Ishikawa (cell line): ENCODE results near the gene MOCS3.

Experiments used
- CEBPB ChIP-seq: IDR thresholded peaks from 2 replicates; pipeline ENCODE4 v1.6.1; 2012
- CREB1 ChIP-seq: IDR thresholded peaks from 2 replicates; pipeline ENCODE4 v1.6.1; 2012; ENCODE audit warnings: low read depth
- EGR1 ChIP-seq: IDR thresholded peaks from 2 replicates; pipeline ENCODE4 v1.6.1; 2012
- EP300 ChIP-seq: IDR thresholded peaks from 2 replicates; pipeline ENCODE4 v1.6.1; 2012; ENCODE audit warnings: borderline replicate concordance
- FOXM1 ChIP-seq: IDR thresholded peaks from 2 replicates; pipeline ENCODE4 v1.6.1; 2012; ENCODE audit warnings: low read depth, borderline replicate concordance
- RAD21 ChIP-seq: IDR thresholded peaks from 2 replicates; pipeline ENCODE4 v1.6.1; 2012; ENCODE audit warnings: low read depth
- TAF1 ChIP-seq: IDR thresholded peaks from 2 replicates; pipeline ENCODE4 v1.6.1; 2012; ENCODE audit warnings: low read depth, mild to moderate bottlenecking
- TCF12 ChIP-seq: IDR thresholded peaks from 2 replicates; pipeline ENCODE4 v1.6.1; 2012; ENCODE audit warnings: low read depth
- TEAD4 ChIP-seq: IDR thresholded peaks from 2 replicates; pipeline ENCODE4 v1.6.1; 2012
- YY1 ChIP-seq: IDR thresholded peaks from 2 replicates; pipeline ENCODE4 v1.6.1; 2012; ENCODE audit warnings: low read depth
- ZBTB7A ChIP-seq: IDR thresholded peaks from 2 replicates; pipeline ENCODE4 v1.6.1; 2012; ENCODE audit warnings: low read depth
- TF ChIP-seq, protein P1 (sequence below): IDR thresholded peaks from 2 replicates; pipeline ENCODE4 v1.6.1; 2012
- TF ChIP-seq, protein P2 (sequence below): IDR thresholded peaks from 2 replicates; pipeline ENCODE4 v1.6.1; 2012
- TF ChIP-seq, protein P3 (sequence below): IDR thresholded peaks from 2 replicates; pipeline ENCODE4 v1.6.1; 2012; ENCODE audit warnings: low read depth, mild to moderate bottlenecking

Gene MOCS3

DNA sequence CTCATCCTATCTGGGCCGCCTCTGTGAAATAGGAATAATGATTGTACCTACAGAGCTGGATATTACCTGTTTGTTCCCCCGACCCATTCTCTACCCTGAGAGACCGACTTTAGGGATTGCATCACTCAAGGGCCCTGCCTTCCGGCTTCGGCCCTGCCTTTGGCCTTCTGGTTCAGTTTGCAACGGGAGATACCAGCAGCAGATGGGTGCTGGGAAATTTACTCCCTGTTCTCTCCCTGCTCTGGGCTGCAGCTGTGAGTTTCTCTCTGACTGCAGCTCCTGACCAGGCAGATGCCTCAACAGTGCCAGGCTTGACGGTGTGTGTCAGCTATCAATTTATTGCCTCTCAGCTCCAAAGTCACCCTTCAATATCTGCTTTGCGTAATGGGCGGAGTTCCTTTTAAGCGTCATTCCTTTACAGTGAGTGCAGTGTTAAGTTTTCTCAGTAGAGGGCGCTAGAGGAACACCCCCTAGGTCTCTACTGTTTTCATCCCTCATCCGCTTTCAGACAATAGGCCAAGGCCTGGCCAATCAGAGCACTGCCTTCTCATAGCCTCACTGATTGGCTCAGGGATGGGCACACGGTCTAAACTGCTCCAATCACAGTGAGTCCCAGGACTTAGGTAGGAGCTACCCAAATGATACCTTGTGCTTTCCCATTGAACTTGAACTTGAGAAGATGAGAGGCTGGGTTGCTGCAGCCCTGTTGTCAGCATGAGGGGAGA, 34.3 kb downstream of the MOCS3 start:
- TF ChIP-seq FOXM1 (no peak), EGR1 (no peak), RAD21 (peak; percentile 80)
- TF ChIP-seq, protein P1, sequence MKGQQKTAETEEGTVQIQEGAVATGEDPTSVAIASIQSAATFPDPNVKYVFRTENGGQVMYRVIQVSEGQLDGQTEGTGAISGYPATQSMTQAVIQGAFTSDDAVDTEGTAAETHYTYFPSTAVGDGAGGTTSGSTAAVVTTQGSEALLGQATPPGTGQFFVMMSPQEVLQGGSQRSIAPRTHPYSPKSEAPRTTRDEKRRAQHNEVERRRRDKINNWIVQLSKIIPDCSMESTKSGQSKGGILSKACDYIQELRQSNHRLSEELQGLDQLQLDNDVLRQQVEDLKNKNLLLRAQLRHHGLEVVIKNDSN, result peak; percentile 80

DNA sequence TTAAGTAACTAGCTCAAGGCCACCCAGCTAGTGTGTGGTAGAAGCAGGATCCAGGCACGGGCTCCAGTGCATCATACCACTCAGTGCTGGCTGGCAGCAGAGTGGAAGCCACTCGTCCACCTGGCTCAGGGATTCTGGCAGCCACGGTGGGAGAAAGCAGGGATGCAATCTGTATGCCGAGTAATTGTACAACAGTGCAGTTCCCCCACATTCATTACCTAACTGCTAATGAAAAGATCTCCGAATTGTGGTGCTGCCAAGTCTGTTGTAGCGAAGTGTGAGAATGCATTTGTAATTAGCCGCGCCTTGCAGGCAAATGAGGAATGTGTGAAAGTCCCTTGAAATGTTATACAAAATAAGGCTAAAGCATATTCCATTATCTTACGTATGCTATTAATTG, 35.3 kb downstream of the MOCS3 start:
- TF ChIP-seq TCF12 (no peak), FOXM1 (no peak), EP300 (no peak), TAF1 (no peak), EGR1 (no peak), YY1 (no peak), CEBPB (no peak)
- TF ChIP-seq, protein P1, result no peak
- TF ChIP-seq, protein P2, sequence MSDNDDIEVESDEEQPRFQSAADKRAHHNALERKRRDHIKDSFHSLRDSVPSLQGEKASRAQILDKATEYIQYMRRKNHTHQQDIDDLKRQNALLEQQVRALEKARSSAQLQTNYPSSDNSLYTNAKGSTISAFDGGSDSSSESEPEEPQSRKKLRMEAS, result no peak
- TF ChIP-seq, protein P3, sequence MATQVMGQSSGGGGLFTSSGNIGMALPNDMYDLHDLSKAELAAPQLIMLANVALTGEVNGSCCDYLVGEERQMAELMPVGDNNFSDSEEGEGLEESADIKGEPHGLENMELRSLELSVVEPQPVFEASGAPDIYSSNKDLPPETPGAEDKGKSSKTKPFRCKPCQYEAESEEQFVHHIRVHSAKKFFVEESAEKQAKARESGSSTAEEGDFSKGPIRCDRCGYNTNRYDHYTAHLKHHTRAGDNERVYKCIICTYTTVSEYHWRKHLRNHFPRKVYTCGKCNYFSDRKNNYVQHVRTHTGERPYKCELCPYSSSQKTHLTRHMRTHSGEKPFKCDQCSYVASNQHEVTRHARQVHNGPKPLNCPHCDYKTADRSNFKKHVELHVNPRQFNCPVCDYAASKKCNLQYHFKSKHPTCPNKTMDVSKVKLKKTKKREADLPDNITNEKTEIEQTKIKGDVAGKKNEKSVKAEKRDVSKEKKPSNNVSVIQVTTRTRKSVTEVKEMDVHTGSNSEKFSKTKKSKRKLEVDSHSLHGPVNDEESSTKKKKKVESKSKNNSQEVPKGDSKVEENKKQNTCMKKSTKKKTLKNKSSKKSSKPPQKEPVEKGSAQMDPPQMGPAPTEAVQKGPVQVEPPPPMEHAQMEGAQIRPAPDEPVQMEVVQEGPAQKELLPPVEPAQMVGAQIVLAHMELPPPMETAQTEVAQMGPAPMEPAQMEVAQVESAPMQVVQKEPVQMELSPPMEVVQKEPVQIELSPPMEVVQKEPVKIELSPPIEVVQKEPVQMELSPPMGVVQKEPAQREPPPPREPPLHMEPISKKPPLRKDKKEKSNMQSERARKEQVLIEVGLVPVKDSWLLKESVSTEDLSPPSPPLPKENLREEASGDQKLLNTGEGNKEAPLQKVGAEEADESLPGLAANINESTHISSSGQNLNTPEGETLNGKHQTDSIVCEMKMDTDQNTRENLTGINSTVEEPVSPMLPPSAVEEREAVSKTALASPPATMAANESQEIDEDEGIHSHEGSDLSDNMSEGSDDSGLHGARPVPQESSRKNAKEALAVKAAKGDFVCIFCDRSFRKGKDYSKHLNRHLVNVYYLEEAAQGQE, result no peak

DNA sequence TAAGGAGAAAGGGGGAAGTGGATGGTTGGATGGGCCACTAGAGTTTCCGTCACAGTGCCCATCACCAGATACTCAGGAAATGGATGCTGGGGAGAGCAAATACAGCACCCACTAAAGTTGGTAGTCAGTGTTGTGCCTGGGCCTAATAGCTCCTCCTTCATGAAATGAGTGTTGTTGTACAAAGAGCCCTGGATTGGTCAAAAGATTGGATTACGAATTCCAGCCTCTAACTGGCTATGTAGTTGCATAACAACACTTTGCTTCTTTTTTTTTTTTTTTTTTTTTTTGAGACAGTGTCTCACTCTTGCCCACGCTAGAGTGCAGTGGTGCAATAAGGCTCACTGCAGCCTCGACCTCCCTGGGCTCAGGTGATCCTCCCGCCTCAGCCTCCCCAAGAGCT, 36.9 kb downstream of the MOCS3 start:
- TF ChIP-seq CEBPB, result 0 out of 2 replicates have a peak, but pooled peaks have one; percentile 15
- TF ChIP-seq, protein P3, result no peak

DNA sequence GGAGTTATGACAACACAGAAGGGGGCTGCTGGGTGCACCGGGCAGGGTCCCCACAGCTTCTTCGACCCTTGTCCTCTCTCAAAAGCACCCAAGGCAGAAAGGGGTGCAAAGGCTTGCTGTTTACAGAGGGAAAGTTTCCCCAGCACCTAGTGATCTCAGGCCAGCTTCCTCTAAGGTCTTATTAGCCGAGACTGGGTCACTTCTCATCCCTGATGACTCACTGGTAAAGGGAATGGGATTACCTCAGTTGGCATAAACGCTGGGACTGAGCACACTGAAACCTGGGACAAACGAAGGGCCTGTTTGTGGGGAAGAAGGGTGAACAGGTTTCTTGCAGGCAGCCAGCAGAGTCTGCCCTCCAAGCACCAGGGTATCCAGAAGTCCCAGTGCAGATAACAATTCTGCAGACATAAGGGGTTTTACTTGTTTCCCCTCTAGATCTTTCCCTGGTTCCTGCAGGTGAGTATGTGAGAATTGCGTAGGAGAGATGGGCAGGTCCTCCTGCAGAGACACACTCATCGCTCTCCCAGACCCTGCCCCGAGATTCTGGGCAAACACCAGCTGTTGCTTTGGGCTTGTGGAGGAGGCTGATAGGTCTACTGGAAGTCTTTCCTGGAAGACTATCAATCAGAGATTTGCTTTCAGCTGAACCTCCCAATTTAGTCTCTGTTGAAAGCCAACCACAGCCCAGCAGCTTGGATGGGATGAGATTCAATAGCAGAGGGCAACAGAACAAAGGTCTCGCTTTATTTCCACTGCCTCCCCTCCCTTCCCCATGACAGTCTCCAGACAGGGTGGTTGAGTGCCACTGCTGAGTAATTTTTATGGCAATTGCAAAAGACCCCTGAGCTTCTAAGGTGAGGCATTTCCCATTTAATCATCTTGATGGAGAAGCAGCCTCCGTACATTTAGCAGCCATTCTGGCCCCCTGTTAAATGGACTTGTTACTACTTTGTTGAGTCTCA, 38.6 kb downstream of the MOCS3 start:
- TF ChIP-seq TCF12 (no peak), CREB1 (no peak), YY1 (no peak), RAD21 (no peak), TEAD4 (no peak)

DNA sequence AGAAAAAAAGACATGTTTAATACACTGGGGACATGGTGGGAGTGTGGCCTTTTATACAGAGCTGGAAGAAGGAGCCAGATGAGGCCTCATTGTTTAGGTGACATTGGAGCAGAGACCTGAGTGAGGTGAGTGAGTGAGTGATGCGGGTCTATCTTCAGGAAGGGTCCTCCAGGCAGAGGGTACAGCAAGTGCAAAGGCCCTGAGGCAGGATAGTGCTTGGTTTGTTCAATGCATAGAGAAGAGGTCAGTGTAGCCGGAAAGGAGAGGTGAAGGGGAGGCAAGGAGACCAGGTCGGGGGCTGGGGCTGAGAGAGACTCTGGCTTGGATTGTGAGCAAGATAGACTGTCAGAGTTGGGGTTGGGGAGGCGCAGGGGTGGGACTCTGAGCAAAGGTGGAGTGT, 40.7 kb downstream of the MOCS3 start:
- TF ChIP-seq TEAD4, result no peak
- TF ChIP-seq, protein P1, result no peak

DNA sequence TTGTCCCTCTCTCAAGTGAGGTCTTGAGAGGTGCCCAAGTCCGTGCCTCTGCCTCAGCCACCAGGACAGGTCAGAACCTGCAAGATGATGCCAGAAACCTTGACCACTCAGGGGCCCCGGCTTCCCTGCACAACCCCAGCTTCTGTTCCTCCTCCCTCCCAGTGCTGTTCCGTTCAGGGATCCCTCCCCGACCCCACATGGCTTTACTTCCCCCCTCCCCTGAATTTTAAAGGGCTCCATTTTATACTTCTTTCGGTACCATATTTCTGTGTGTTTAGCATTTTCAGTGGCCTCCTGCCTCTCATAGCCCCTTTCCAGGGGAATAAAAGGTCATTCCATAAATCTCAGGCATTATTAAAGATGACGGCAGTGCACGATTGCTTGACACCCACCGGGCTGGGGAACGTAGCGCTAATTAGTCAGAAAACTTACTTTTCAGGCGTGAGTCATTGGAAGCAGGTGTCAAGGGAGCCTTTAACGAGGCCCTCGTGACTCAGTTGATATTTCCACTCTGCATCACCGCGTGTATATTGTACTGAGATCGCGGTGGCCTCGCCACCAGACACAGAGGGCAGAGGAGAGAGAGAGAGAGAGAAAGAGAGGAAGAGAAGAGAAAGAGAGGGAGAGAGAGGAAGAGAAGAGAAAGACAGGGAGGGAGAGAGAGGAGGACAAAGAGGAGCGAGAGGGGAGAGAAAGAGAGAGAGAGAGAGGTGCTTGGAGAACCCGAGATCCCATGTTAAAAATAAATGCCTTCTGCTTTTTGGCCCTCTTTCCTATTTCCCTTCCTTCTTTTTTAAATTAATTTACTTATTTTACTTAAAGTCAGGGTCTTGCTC, 43.0 kb downstream of the MOCS3 start:
- TF ChIP-seq ZBTB7A (no peak), TCF12 (no peak), FOXM1 (no peak), CEBPB (no peak), EP300 (no peak)
- TF ChIP-seq, protein P3, result no peak
- TF ChIP-seq, protein P2, result no peak
